Trophoblast cell (in vitro differentiated cells and primary cell): ENCODE data around the gene ANKRD6.

Experiments
- DNase-seq, 2 donors: peaks; one replicate each; pipeline ENCODE4 v3.0.0-alpha.2; 2016
- H2AFZ ChIP-seq: 2 replicates; pipeline ENCODE4 v1.6.1; 2013; ENCODE audit warnings: low read length, moderate library complexity, mild to moderate bottlenecking; ENCODE audit not compliant: insufficient read depth, poor library complexity
- H2AK5ac ChIP-seq: 2 replicates; pipeline ENCODE4 v1.6.1; 2013; ENCODE audit warnings: mild to moderate bottlenecking, low read length
- H2BK120ac ChIP-seq: 2 replicates; pipeline ENCODE4 v1.6.1; 2013; ENCODE audit warnings: low read length, mild to moderate bottlenecking, moderate library complexity; ENCODE audit not compliant: insufficient read depth, poor library complexity
- H2BK12ac ChIP-seq: 2 replicates; pipeline ENCODE4 v1.6.1; 2013; ENCODE audit warnings: mild to moderate bottlenecking, low read length, moderate library complexity
- H2BK5ac ChIP-seq: 2 replicates; pipeline ENCODE4 v1.6.1; 2013; ENCODE audit warnings: low read length, low read depth, moderate library complexity, mild to moderate bottlenecking; ENCODE audit not compliant: poor library complexity
- H3K14ac ChIP-seq: 2 replicates; pipeline ENCODE4 v1.6.1; 2013; ENCODE audit warnings: mild to moderate bottlenecking, low read length
- H3K18ac ChIP-seq: 2 replicates; pipeline ENCODE4 v1.6.1; 2013; ENCODE audit warnings: mild to moderate bottlenecking, low read length
- H3K23ac ChIP-seq: 2 replicates; pipeline ENCODE4 v1.6.1; 2013; ENCODE audit warnings: low read length
- H3K27ac ChIP-seq: 2 replicates; pipeline ENCODE4 v1.5.1; 2013; ENCODE audit warnings: low read depth, mild to moderate bottlenecking, inconsistent platforms, low read length, moderate library complexity
- H3K27me3 ChIP-seq: 2 replicates; pipeline ENCODE4 v1.6.1; 2013; ENCODE audit warnings: inconsistent platforms, mild to moderate bottlenecking, low read length, moderate library complexity; ENCODE audit not compliant: insufficient read depth
- H3K36me3 ChIP-seq, 2 experiments: 1 replicate in 1 of 2; 2 replicates in 1 of 2; pipeline ENCODE4 v1.6.1; 2013; ENCODE audit warnings: low read length in 2 of 2, mild to moderate bottlenecking in 2 of 2, moderate library complexity in 1 of 2; ENCODE audit not compliant: insufficient read depth in 2 of 2, control insufficient read depth in 1 of 2
- H3K4ac ChIP-seq: 2 replicates; pipeline ENCODE4 v1.6.1; 2013; ENCODE audit warnings: low read depth, mild to moderate bottlenecking, low read length, moderate library complexity
- H3K4me1 ChIP-seq, 2 experiments: 1 replicate in 1 of 2; 2 replicates in 1 of 2; pipeline ENCODE4 v1.6.1; 2013; ENCODE audit warnings: low read length in 2 of 2, mild to moderate bottlenecking in 2 of 2, moderate library complexity in 1 of 2; ENCODE audit not compliant: insufficient read depth in 2 of 2, control insufficient read depth in 1 of 2
- H3K4me2 ChIP-seq: 2 replicates; pipeline ENCODE4 v1.6.1; 2013; ENCODE audit warnings: inconsistent platforms, mild to moderate bottlenecking, low read length, moderate library complexity
- H3K4me3 ChIP-seq: 2 replicates; pipeline ENCODE4 v1.5.1; 2013; ENCODE audit warnings: mild to moderate bottlenecking, low read depth, low read length, inconsistent platforms
- H3K79me1 ChIP-seq: one replicate; pipeline ENCODE4 v1.6.1; 2013; ENCODE audit warnings: low read length
- H3K79me2 ChIP-seq: 2 replicates; pipeline ENCODE4 v1.6.1; 2013; ENCODE audit warnings: low read length, mild to moderate bottlenecking; ENCODE audit not compliant: control insufficient read depth, insufficient read depth, poor library complexity
- H3K9ac ChIP-seq: 2 replicates; pipeline ENCODE4 v1.6.1; 2013; ENCODE audit warnings: mild to moderate bottlenecking, low read length
- H3K9me3 ChIP-seq: 2 replicates; pipeline ENCODE4 v1.6.1; 2013; ENCODE audit warnings: low read depth, mild to moderate bottlenecking, control low read depth, inconsistent platforms, low read length; ENCODE audit not compliant: insufficient read depth
- H4K12ac ChIP-seq: 2 replicates; pipeline ENCODE4 v1.6.1; 2013; ENCODE audit warnings: low read depth, mild to moderate bottlenecking, low read length, moderate library complexity
- H4K8ac ChIP-seq: 2 replicates; pipeline ENCODE4 v1.6.1; 2013; ENCODE audit warnings: low read depth, mild to moderate bottlenecking, low read length, moderate library complexity
- H4K91ac ChIP-seq: one replicate; pipeline ENCODE4 v1.6.1; 2013; ENCODE audit warnings: low read depth, mild to moderate bottlenecking, low read length, moderate library complexity
- WGBS: extraction: QIAGEN DNeasy Blood & Tissue Kit; methylation state at CpG from one replicate; pipeline ENCODE4 v1.1.7; 2013; ENCODE audit warnings: missing lambda C conversion rate; ENCODE audit not compliant: insufficient read length, insufficient coverage; ENCODE audit errors: extremely low coverage; 5-methylcytosine and 5-hydroxymethylcytosine counted together

ANKRD6 gene

GRCh38 chr6:89566930-89567629 is 134.1 kb downstream of the ANKRD6 start:
- Histone ChIP-seq H3K36me3 (peaks cover 2% of the 10 kb centered on the region in 2 experiments), H3K9ac (no peak overlapping the region), H4K12ac (no peak overlapping the region), H3K14ac (peak overlapping the region; percentile 2), H3K27ac (no peak overlapping the region), H4K8ac (no peak overlapping the region), H3K79me2 (peaks cover 8% of the 10 kb centered on the region), H3K4me3 (no peak overlapping the region), H2AK5ac (peak overlapping the region; percentile 75), H2AFZ (no peak overlapping the region), H3K4me1 (peaks cover 34 to 47% of the 10 kb centered on the region in 2 experiments), H2BK5ac (peak overlapping the region; percentile 84), H3K23ac (no peak overlapping the region), H3K4ac (peak overlapping the region; percentile 6), H3K9me3 (no peaks in the 10 kb centered on the region), H3K4me2 (no peak overlapping the region), H4K91ac (peak overlapping the region; percentile 91), H3K18ac (peak overlapping the region; percentile 47), H3K79me1 (peaks cover 32% of the 10 kb centered on the region), H2BK12ac (peak overlapping the region; percentile 91), H2BK120ac (no peak overlapping the region), H3K27me3 (no peaks in the 10 kb centered on the region)
- DNase-seq, result no peak
- WGBS, result no CpG with 5 or more reads among the region's 16 CpGs

GRCh38 chr6:89567630-89568390 is 134.9 kb downstream of the ANKRD6 start:
- WGBS, result no CpG with 5 or more reads among the region's 6 CpGs
- Histone ChIP-seq H3K36me3 (peaks cover 2% of the 10 kb centered on the region in 2 experiments), H4K12ac (no peak overlapping the region), H2BK12ac (peak overlapping the region; percentile 80), H3K27ac (no peak overlapping the region), H2AFZ (no peak overlapping the region), H3K18ac (no peak overlapping the region), H4K91ac (no peak overlapping the region), H3K4me1 (peaks cover 33 to 42% of the 10 kb centered on the region in 2 experiments), H3K4me2 (no peak overlapping the region), H2BK120ac (no peak overlapping the region), H3K23ac (no peak overlapping the region), H2AK5ac (peak overlapping the region; percentile 13), H3K9ac (no peak overlapping the region), H4K8ac (no peak overlapping the region), H3K27me3 (no peaks in the 10 kb centered on the region), H3K14ac (peak overlapping the region; percentile 2), H3K79me2 (peaks cover 8% of the 10 kb centered on the region), H2BK5ac (no peak overlapping the region), H3K79me1 (peaks cover 31% of the 10 kb centered on the region), H3K9me3 (no peaks in the 10 kb centered on the region), H3K4ac (no peak overlapping the region), H3K4me3 (no peak overlapping the region)
- DNase-seq, result no peak

- H3K79me2 ChIP-seq, result peaks cover 2% of the 10 kb centered on the region
- peak overlapping the region; percentile 37 for H3K4me2 ChIP-seq
- H3K4me3 ChIP-seq, result no peak overlapping the region
- peak overlapping the region; percentile 38 for H3K14ac ChIP-seq
- H3K18ac ChIP-seq, result no peak overlapping the region
- no peak overlapping the region for H4K12ac ChIP-seq
- H3K9me3 ChIP-seq, result no peaks in the 10 kb centered on the region
- peak; percentile 88 to 98 for DNase-seq
- no peak overlapping the region for H2AK5ac ChIP-seq
- H3K4ac ChIP-seq, result no peak overlapping the region
- no peak overlapping the region for H3K9ac ChIP-seq
- peak overlapping the region; percentile 74 for H2BK12ac ChIP-seq
- peak overlapping the region; percentile 50 for H4K8ac ChIP-seq
- peaks cover 16% of the 10 kb centered on the region for H3K79me1 ChIP-seq
- peaks cover 15 to 19% of the 10 kb centered on the region in 2 experiments for H3K4me1 ChIP-seq
- peak overlapping the region; percentile 89 for H2BK120ac ChIP-seq
- H3K23ac ChIP-seq, result no peak overlapping the region
- H2AFZ ChIP-seq, result no peak overlapping the region
- H4K91ac ChIP-seq, result peak overlapping the region; percentile 80
- H3K27me3 ChIP-seq, result no peaks in the 10 kb centered on the region
- no peaks in the 10 kb centered on the region for H3K36me3 ChIP-seq
- WGBS, result no CpG with 5 or more reads among the region's 2 CpGs
- peak overlapping the region; percentile 94 for H3K27ac ChIP-seq
- H2BK5ac ChIP-seq, result peak overlapping the region; percentile 95
Observed at GRCh38 chr6:89574910-89575561, 142.1 kb downstream of the ANKRD6 start.

GRCh38 chr6:89575562-89575960 is 142.6 kb downstream of the ANKRD6 start:
- Histone ChIP-seq H3K4me1 (peaks cover 15 to 19% of the 10 kb centered on the region in 2 experiments), H4K8ac (no peak overlapping the region), H3K4me2 (peak overlapping the region; percentile 37), H3K14ac (peak overlapping the region; percentile 74), H3K23ac (no peak overlapping the region), H2BK12ac (peak overlapping the region; percentile 92), H3K36me3 (peaks cover 0 to under 1% of the 10 kb centered on the region in 2 experiments), H3K27me3 (no peaks in the 10 kb centered on the region), H3K79me2 (peaks cover 2% of the 10 kb centered on the region), H3K9ac (no peak overlapping the region), H3K79me1 (peaks cover 16% of the 10 kb centered on the region), H2AFZ (no peak overlapping the region), H4K91ac (peak overlapping the region; percentile 62), H3K9me3 (no peaks in the 10 kb centered on the region), H3K27ac (peak overlapping the region; percentile 94), H2AK5ac (peak overlapping the region; percentile 80), H3K4me3 (no peak overlapping the region), H2BK5ac (peak overlapping the region; percentile 56), H2BK120ac (peak overlapping the region; percentile 74), H3K4ac (no peak overlapping the region), H4K12ac (no peak overlapping the region), H3K18ac (peak overlapping the region; percentile 85)
- peak; percentile 61 to 88 for DNase-seq
- no CpG with 5 or more reads among the region's 2 CpGs for WGBS
